ENCODE measurements around the gene EIF6.
A peak's percentile ranks its signal among the peaks of the same experiment; 100 is the strongest.

Gene EIF6

GRCh38 chr20:35305682-35306556 is 21.3 kb upstream of the EIF6 start:
- no peak for TF ChIP-seq CTCF (IDR thresholded peaks at IDR 0.05; ENCODE audit: control extremely low read depth, extremely low read depth, low read depth, missing control alignments)
- ChIA-PET POLR2A (interaction anchor here (0.6 kb wide), 1 partner anchor 427 kb away, joined by 5 read pairs; no protein-coding TSS in a partner anchor), CTCF (interaction anchor here (0.7 to 13.6 kb wide), 20 partner anchors 3 to 744 kb away, joined by 3 to 108 read pairs (median 4); partner anchors contain the start of genes CEP250 and GDF5)
- no peak for DNase-seq (ENCODE audit: extremely low spot score)

DNA sequence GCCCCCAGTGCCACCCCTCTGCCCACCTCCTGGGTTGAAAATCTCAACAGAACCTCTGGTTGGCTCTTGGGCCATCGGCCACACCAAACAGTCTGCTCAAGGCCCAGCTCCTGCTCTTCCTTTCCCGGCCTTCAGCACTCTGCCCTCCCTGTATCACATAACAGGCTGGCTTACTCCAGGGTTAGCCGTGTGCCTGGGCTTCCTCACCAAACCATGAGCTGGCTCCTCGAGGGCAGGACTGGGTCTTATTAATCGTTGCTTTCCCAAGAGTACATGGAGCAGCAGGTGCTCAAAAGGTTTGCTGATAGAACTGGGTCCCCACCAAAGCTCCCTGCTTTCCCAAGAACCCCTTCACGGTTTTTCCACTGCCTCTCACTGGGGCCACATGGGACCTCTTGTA is 20.4 kb upstream of the EIF6 start:
- TF ChIP-seq CTCF (IDR thresholded peaks at IDR 0.05; ENCODE audit: control extremely low read depth, extremely low read depth, low read depth, missing control alignments), result no peak
- ChIA-PET POLR2A (no interaction called here), CTCF (interaction anchor here (0.9 to 13.6 kb wide), 24 partner anchors 4 to 686 kb away, joined by 3 to 108 read pairs (median 6); partner anchors contain the start of genes CEP250 and GDF5)
- no peak for DNase-seq (ENCODE audit: extremely low spot score)

DNA sequence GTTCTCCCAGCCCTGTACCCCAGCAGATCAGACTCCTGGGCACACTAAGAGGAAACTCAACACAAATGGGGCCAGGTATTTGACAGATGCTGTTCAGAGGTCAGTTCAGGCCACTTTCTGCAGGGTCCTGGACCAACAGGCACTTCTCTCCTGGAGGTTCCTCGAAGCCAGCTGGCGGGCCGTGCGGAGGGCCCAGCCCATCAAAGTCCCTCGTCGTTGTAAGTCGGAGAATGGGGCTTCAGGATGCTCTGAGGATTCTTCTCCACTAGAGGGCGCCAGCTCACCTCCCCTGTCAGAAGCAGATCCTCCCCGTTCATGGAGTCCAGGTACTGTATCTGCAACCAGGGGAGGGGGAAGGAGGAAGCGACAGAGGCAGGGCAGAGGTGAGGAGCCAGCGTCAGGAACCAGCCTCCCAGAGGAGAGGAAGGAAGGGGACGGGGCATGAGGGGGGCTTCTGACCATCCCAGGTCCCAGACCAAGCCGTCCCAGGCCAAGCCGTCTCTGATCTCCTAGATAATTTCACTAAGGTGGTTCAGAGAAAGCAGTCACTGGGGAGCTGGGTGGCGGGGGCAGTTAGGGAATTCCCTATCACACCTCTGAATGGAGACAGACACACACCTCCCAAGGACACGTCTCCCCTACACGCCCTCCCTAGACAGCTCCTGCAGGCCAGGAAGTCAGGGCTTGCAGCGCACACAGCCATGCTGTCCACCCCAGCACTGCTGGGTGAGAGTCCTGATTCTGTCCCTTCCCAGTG is 19.3 kb upstream of the EIF6 start:
- peak; percentile 81 for TF ChIP-seq CTCF (IDR thresholded peaks at IDR 0.05; ENCODE audit: control extremely low read depth, extremely low read depth, low read depth, missing control alignments)
- DNase-seq (ENCODE audit: extremely low spot score), result peak; percentile 88
- POLR2A ChIA-PET, result interaction anchor here (0.6 kb wide), 1 partner anchor 19 kb away, joined by 6 read pairs; the partner anchor contains the start of gene EIF6
- CTCF ChIA-PET, result interaction anchor here (0.8 to 13.6 kb wide), 42 partner anchors 5 to 471 kb away, joined by 3 to 108 read pairs (median 4); partner anchors contain the start of genes CEP250, EIF6, GDF5 and MMP24OS

- no peak for DNase-seq (ENCODE audit: extremely low spot score)
- no peak for TF ChIP-seq CTCF (IDR thresholded peaks at IDR 0.05; ENCODE audit: control extremely low read depth, extremely low read depth, low read depth, missing control alignments)
- CTCF ChIA-PET, result interaction anchor here (0.8 to 13.6 kb wide), 37 partner anchors 4 to 470 kb away, joined by 3 to 108 read pairs (median 6); partner anchors contain the start of genes CEP250, EIF6, GDF5 and MMP24OS
- POLR2A ChIA-PET, result no interaction called here
Measured at GRCh38 chr20:35303382-35303734, 18.8 kb upstream of the EIF6 start.

GRCh38 chr20:35302421-35303335 is 18.1 kb upstream of the EIF6 start:
- ChIA-PET CTCF (interaction anchor here (0.8 to 13.6 kb wide), 28 partner anchors 4 to 470 kb away, joined by 3 to 108 read pairs (median 7); partner anchors contain the start of genes CEP250, EIF6, GDF5 and MMP24OS), POLR2A (no interaction called here)
- no peak for TF ChIP-seq CTCF (IDR thresholded peaks at IDR 0.05; ENCODE audit: control extremely low read depth, extremely low read depth, low read depth, missing control alignments)
- no peak for DNase-seq (ENCODE audit: extremely low spot score)

All from GM10248 (cell line).